Cortex of kidney (tissue), 1 donor: Measurements from ENCODE around the gene NID2.

Source experiments
- DNase-seq: peaks from one replicate; lab custom pipeline; 2025; lab: John Stamatoyannopoulos, UW

NID2 gene

GRCh38 chr14:52079239-52079959 is 10.5 kb upstream of the NID2 start:
- no peak for DNase-seq

- DNase-seq = no peak
Measured at GRCh38 chr14:52078721-52079120, 9.9 kb upstream of the NID2 start.

GRCh38 chr14:52078095-52078531 is 9.3 kb upstream of the NID2 start:
- DNase-seq = no peak

- no peak for DNase-seq
Measured at GRCh38 chr14:52077256-52077979, 8.6 kb upstream of the NID2 start.

- DNase-seq = no peak
Measured at GRCh38 chr14:52076334-52076733, 7.5 kb upstream of the NID2 start.

GRCh38 chr14:52075371-52075770 is 6.5 kb upstream of the NID2 start:
- no peak for DNase-seq

- no peak for DNase-seq
Measured at GRCh38 chr14:52073251-52073650, 4.4 kb upstream of the NID2 start.

- DNase-seq = no peak
Measured at GRCh38 chr14:52072266-52072780, 3.5 kb upstream of the NID2 start.

GRCh38 chr14:52071675-52072074 is 2.8 kb upstream of the NID2 start:
- DNase-seq = no peak

GRCh38 chr14:52070051-52070431 is 1.2 kb upstream of the NID2 start:
- DNase-seq = no peak

- DNase-seq = no peak
Measured at GRCh38 chr14:52069307-52070050, 620 bp upstream of the NID2 start.

- no peak for DNase-seq
Measured at GRCh38 chr14:52067873-52068614, 815 bp downstream of the NID2 start.

- DNase-seq = no peak
Measured at GRCh38 chr14:52064174-52064573, 4.7 kb downstream of the NID2 start.

- no peak for DNase-seq
Measured at GRCh38 chr14:52063052-52063462, 5.8 kb downstream of the NID2 start.

- DNase-seq = no peak
Measured at GRCh38 chr14:52061890-52062289, 7.0 kb downstream of the NID2 start.

GRCh38 chr14:52061390-52061789 is 7.5 kb downstream of the NID2 start:
- DNase-seq = no peak

- DNase-seq = no peak
Measured at GRCh38 chr14:52060080-52060479, 8.8 kb downstream of the NID2 start.

- DNase-seq = no peak
Measured at GRCh38 chr14:52059649-52060048, 9.2 kb downstream of the NID2 start.

- DNase-seq = no peak
Measured at GRCh38 chr14:52058341-52058740, 10.5 kb downstream of the NID2 start.

- no peak for DNase-seq
Measured at GRCh38 chr14:52055167-52055566, 13.7 kb downstream of the NID2 start.

GRCh38 chr14:52054678-52055077 is 14.2 kb downstream of the NID2 start:
- DNase-seq = no peak

GRCh38 chr14:52053044-52053443 is 15.8 kb downstream of the NID2 start:
- DNase-seq = no peak
